Omental fat pad (tissue), 4 donors: ENCODE results near the gene TRIO. TPM values are rescaled to one million over a fixed set of nuclear protein-coding genes. Genes with fewer than 3 reads are reported as not detected.

Source experiments
- ATAC-seq: fragments of 150-250 bp; one replicate; pipeline ENCODE4 v1.9.1; 2016; ENCODE audit warnings: mild to moderate bottlenecking, moderate library complexity; ENCODE audit not compliant: low FRiP score
- DNase-seq: peaks from one replicate; pipeline ENCODE4 v3.0.0-alpha.2; 2019; ENCODE audit warnings: low spot score
- total RNA-seq, 4 donors: library from RNA; depleted of rRNA; stranded (reverse); fragments of >200 nt; gene quantifications; one replicate each; pipeline ENCODE4 v1.1.0, GENCODE V29; 2016
- TF ChIP-seq, protein P1 (sequence below), 3 donors: fragments of 450-650 bp; IDR thresholded peaks; one replicate each; pipeline ENCODE4 v1.5.1; 2016 to 2017; ENCODE audit warnings: antibody characterized with exemption in 3 of 3, mild to moderate bottlenecking in 3 of 3, moderate library complexity in 2 of 3

The TRIO gene
- total RNA-seq, 4 donors from 2014 or later: 125 to 370 (median 193) TPM

DNA sequence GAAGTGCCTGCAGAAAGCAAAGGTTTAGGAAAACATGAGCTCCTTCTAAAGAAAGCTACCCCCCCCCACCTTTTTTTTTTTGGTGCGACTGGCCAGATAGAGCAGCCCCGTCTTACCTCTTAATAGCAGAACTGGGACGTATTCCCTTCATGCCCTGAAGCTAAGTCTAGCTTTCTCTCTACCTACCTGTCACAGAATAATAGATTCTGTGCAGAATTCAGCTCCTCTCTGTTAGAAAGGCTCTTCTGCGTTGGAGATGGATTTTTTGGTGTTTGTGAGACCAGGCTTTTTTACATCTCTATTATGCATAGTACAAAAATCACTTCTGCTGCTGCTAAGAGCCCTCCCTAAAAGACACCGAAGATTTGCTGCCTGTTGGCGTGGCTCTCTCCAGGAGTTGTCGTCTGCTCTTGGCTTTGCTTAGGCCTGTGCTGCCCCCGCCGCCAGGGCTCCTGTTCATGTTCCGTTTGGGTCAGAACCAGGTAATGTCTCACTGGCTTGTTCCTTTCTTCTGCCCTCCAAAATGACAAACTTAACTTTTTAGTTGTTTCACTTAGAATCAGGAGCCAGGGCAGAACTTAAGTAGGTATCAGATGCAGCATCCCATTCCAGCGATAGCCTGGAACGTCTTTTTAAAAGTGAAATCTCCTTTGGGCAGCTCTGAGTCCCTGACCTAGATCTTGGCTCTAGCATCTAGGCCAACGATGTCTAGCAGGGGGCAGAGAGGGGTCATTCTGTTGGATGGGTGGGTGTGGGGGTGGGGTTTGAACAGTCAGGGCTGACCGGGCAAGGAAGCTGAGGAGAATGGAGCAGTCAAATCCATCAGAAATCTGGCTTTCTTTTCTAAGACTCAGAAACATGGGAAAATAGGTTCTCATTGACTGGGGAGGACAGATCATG lies 2.5 kb downstream of the TRIO start:
- TF ChIP-seq, protein P1, sequence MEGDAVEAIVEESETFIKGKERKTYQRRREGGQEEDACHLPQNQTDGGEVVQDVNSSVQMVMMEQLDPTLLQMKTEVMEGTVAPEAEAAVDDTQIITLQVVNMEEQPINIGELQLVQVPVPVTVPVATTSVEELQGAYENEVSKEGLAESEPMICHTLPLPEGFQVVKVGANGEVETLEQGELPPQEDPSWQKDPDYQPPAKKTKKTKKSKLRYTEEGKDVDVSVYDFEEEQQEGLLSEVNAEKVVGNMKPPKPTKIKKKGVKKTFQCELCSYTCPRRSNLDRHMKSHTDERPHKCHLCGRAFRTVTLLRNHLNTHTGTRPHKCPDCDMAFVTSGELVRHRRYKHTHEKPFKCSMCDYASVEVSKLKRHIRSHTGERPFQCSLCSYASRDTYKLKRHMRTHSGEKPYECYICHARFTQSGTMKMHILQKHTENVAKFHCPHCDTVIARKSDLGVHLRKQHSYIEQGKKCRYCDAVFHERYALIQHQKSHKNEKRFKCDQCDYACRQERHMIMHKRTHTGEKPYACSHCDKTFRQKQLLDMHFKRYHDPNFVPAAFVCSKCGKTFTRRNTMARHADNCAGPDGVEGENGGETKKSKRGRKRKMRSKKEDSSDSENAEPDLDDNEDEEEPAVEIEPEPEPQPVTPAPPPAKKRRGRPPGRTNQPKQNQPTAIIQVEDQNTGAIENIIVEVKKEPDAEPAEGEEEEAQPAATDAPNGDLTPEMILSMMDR (IDR thresholded peaks at IDR 0.05): no peak
- ATAC-seq (no peak), DNase-seq (no peak)

GRCh38 chr5:14146725-14147124 lies 3.6 kb downstream of the TRIO start:
- ATAC-seq (no peak), DNase-seq (no peak)
- TF ChIP-seq, protein P1 (IDR thresholded peaks at IDR 0.05): no peak

GRCh38 chr5:14147210-14147609 lies 4.1 kb downstream of the TRIO start:
- no peak for DNase-seq
- TF ChIP-seq, protein P1 (IDR thresholded peaks at IDR 0.05): no peak
- no peak for ATAC-seq

GRCh38 chr5:14148483-14148882 lies 5.3 kb downstream of the TRIO start:
- DNase-seq (no peak), ATAC-seq (no peak)
- TF ChIP-seq, protein P1 (IDR thresholded peaks at IDR 0.05): no peak

DNA sequence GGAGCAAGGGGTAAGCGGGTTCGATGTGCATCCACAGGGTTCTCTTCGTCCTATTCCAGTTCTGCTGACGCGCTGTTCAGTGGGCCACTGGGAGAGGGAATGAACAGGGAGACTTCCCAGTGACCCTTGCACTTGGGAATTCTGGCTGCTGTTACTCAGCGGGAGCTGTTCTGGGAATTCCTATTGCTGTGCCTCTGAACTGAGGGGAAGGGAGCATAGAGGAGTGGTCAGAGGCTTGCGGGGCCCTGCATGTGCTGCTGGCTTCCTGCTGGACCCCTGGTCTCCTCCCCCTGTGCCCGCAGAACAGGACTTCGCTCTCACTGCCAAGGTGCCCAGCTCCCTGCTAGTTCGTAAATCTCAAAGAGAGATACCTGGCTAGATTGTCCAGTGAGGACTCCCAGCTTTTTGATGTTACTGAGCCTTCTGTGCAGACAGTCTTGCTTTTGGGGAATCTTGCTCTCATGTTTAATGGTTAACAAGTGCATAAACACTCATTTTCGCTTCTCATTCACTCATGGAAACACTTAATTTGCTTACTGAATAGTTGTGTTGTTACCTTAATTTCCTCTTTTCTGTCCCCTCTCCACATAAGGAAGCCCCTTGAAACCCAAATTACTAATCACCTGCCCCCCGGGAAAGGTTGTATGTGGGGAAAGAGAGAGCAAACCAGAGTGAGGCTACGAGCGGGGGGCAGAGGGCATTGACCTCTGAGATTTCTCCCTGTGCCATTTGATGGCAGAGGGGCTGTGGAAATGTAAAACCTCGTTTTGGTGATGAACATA lies 5.9 kb downstream of the TRIO start:
- ATAC-seq (no peak), DNase-seq (no peak)
- TF ChIP-seq, protein P1 (IDR thresholded peaks at IDR 0.05): no peak

- no peak for DNase-seq
- ATAC-seq: no peak
- TF ChIP-seq, protein P1 (IDR thresholded peaks at IDR 0.05): no peak
These were observed 6.6 kb downstream of the TRIO start for GRCh38 chr5:14149672-14150274.
